Stimulated activated CD8-positive, alpha-beta memory T cell treated with anti-CD3 and anti-CD28 coated beads, Interleukin-15, amount 100 ng/mL, for 1 hour (primary cell): ENCODE results near the gene UPF1.
A peak's percentile ranks its signal among the peaks of the same experiment; 100 is the strongest.

Experiments used
- DNase-seq: peaks from one replicate; pipeline ENCODE4 v3.0.0-alpha.2; 2020; ENCODE audit warnings: low read depth

Gene UPF1

GRCh38 chr19:18831524-18832305, at the start of gene UPF1:
UPF1 (plus strand) TSS chr19:18831959; CDS start chr19:18832210, 251 bp downstream.
- DNase-seq = peak; percentile 91

- DNase-seq = no peak
Measured at GRCh38 chr19:18782559-18783225, 49.1 kb upstream of the UPF1 start.

GRCh38 chr19:18783958-18784785, 47.6 kb upstream of the UPF1 start:
- DNase-seq = no peak

GRCh38 chr19:18784786-18785120, 47.0 kb upstream of the UPF1 start:
- no peak for DNase-seq

GRCh38 chr19:18785179-18786124, 46.3 kb upstream of the UPF1 start:
- peak; percentile 40 for DNase-seq

GRCh38 chr19:18788529-18789421, 43.0 kb upstream of the UPF1 start:
- no peak for DNase-seq

GRCh38 chr19:18789422-18789869, 42.3 kb upstream of the UPF1 start:
- no peak for DNase-seq

GRCh38 chr19:18789883-18790565, 41.7 kb upstream of the UPF1 start:
- DNase-seq = no peak

GRCh38 chr19:18790566-18791314, 41.0 kb upstream of the UPF1 start, which contains the start of gene COMP:
COMP (minus strand) TSS chr19:18791305; CDS start chr19:18791269, 36 bp downstream.
- DNase-seq = no peak

GRCh38 chr19:18791315-18791678, 40.5 kb upstream of the UPF1 start:
- no peak for DNase-seq

- DNase-seq = no peak
Measured at GRCh38 chr19:18792661-18793060, 39.1 kb upstream of the UPF1 start.

- DNase-seq = no peak
Measured at GRCh38 chr19:18793144-18794028, 38.4 kb upstream of the UPF1 start.

GRCh38 chr19:18794029-18794313, 37.8 kb upstream of the UPF1 start:
- no peak for DNase-seq

- DNase-seq = no peak
Measured at GRCh38 chr19:18794692-18795091, 37.1 kb upstream of the UPF1 start.

- no peak for DNase-seq
Measured at GRCh38 chr19:18795540-18795939, 36.2 kb upstream of the UPF1 start.

GRCh38 chr19:18796239-18796638, 35.5 kb upstream of the UPF1 start:
- no peak for DNase-seq

GRCh38 chr19:18798384-18799352, 33.1 kb upstream of the UPF1 start:
- DNase-seq = no peak
